GM18499 (cell line): ENCODE measurements around the gene CENPV.
A peak's percentile ranks its signal among the peaks of the same experiment; 100 is the strongest.
"Not testable (repeated sequence)": the region's sequence is repeated elsewhere in the genome, so short reads cannot be mapped to it uniquely, and the experiment has no call there.

Experiments used
- ATAC-seq: cut with Tn5 transposase; IDR thresholded peaks from one replicate; pipeline ENCODE4 v1.9.1; 2021; ENCODE audit warnings: moderate number of reproducible peaks; ENCODE audit not compliant: insufficient read depth, unreplicated experiment

Gene CENPV

GRCh38 chr17:16353317-16354174 lies at the start of gene CENPV:
Gene CENPV, minus strand, starts transcription at chr17:16353469. Its CDS starts 33 bp downstream, at chr17:16353436.
- ATAC-seq: no peak

GRCh38 chr17:16398270-16399267 lies 45.3 kb upstream of the CENPV start:
- peak; percentile 57 for ATAC-seq

- ATAC-seq: not testable (repeated sequence)
Measured at GRCh38 chr17:16396693-16397092, 43.4 kb upstream of the CENPV start.

GRCh38 chr17:16395887-16396286 lies 42.6 kb upstream of the CENPV start:
- not testable (repeated sequence) for ATAC-seq

GRCh38 chr17:16392491-16392890 lies 39.2 kb upstream of the CENPV start:
- ATAC-seq: not testable (repeated sequence)

GRCh38 chr17:16391451-16391850 lies 38.2 kb upstream of the CENPV start:
- ATAC-seq: no peak

- not testable (repeated sequence) for ATAC-seq
Measured at GRCh38 chr17:16386126-16386507, 32.8 kb upstream of the CENPV start.

GRCh38 chr17:16384557-16384956 lies 31.3 kb upstream of the CENPV start:
- ATAC-seq: no peak

- no peak for ATAC-seq
Measured at GRCh38 chr17:16383772-16384287, 30.6 kb upstream of the CENPV start.

- ATAC-seq: no peak
Measured at GRCh38 chr17:16383216-16383615, 29.9 kb upstream of the CENPV start.

GRCh38 chr17:16381496-16381820 lies 28.2 kb upstream of the CENPV start:
- ATAC-seq: no peak

GRCh38 chr17:16380640-16381495 lies 27.6 kb upstream of the CENPV start, which contains the start of gene UBB:
Gene UBB, plus strand, starts transcription at chr17:16381091. Its CDS starts 817 bp downstream, at chr17:16381908.
- peak; percentile 65 for ATAC-seq

GRCh38 chr17:16379654-16380053 lies 26.4 kb upstream of the CENPV start:
- ATAC-seq: no peak

- ATAC-seq: no peak
Measured at GRCh38 chr17:16378636-16379282, 25.5 kb upstream of the CENPV start.

GRCh38 chr17:16377941-16378341 lies 24.7 kb upstream of the CENPV start:
- ATAC-seq: no peak

GRCh38 chr17:16374146-16374938 lies 21.1 kb upstream of the CENPV start:
- ATAC-seq: no peak

GRCh38 chr17:16371742-16372141 lies 18.5 kb upstream of the CENPV start:
- no peak for ATAC-seq

- ATAC-seq: no peak
Measured at GRCh38 chr17:16364625-16365024, 11.4 kb upstream of the CENPV start.
